NB4 (cell line): Measurements from ENCODE around the gene KIF3A.

Experiments
- POLR2A ChIP-seq: IDR thresholded peaks from 2 replicates; pipeline ENCODE4 v1.6.1; 2011; ENCODE audit warnings: mild to moderate bottlenecking; ENCODE audit not compliant: insufficient read length; ENCODE audit errors: extremely low read depth
- TF ChIP-seq, protein P1 (sequence below): IDR thresholded peaks from one replicate; pipeline ENCODE4 v1.5.1; 2012; ENCODE audit warnings: low read depth, low read length

DNA sequence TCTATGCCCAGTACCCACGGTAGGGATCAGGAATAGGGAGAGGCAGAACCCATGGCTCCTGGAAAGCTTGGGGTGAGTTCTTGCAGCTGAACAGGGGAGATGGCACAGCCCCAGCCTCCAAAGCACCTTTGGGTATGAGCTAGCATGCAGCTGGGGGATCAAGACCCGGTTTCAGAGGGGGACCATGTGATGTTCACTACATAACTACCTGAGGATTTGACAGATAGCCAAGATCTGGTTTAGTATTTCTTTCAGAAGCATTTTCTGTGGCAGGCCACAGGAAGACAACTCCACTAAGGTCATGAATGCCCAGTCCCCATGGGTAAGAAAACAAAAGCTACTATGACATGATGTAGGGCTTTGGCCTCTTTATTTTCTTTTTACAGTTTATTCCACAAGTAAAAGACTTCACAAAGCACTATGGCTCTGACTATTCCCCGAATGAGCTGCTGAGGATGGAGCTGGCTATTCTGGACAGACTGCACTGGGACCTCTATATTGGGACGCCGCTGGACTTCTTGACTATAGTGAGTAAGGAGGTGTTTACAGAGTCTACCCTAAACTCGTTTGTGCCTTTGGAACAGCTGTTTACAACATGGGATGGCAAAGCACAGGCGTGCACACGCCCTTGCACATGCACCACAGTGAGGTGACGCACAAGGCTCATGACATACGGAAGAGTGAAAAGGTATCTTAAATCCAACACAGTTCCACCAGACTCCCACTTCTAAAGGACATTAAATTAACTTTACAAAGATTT lies 13.3 kb upstream of the KIF3A start:
- TF ChIP-seq, protein P1, sequence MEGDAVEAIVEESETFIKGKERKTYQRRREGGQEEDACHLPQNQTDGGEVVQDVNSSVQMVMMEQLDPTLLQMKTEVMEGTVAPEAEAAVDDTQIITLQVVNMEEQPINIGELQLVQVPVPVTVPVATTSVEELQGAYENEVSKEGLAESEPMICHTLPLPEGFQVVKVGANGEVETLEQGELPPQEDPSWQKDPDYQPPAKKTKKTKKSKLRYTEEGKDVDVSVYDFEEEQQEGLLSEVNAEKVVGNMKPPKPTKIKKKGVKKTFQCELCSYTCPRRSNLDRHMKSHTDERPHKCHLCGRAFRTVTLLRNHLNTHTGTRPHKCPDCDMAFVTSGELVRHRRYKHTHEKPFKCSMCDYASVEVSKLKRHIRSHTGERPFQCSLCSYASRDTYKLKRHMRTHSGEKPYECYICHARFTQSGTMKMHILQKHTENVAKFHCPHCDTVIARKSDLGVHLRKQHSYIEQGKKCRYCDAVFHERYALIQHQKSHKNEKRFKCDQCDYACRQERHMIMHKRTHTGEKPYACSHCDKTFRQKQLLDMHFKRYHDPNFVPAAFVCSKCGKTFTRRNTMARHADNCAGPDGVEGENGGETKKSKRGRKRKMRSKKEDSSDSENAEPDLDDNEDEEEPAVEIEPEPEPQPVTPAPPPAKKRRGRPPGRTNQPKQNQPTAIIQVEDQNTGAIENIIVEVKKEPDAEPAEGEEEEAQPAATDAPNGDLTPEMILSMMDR = no peak
- no peak for TF ChIP-seq POLR2A
